Measurements from ENCODE around the gene FH.

Gene FH

GRCh38 chr1:241453732-241454131, 65.8 kb downstream of the FH start:
- DNase-seq = no peak

- DNase-seq = no peak
These were observed 67.6 kb downstream of the FH start for GRCh38 chr1:241451956-241452355.
